ENCODE measurements around the gene MEOX2. TPM values are rescaled to one million over a fixed set of nuclear protein-coding genes. Genes with fewer than 3 reads are reported as not detected.

MEOX2 gene
- total RNA-seq, 1 experiment from 2014 or later, result not detected

GRCh38 chr7:15621468-15621867 lies 65.0 kb downstream of the MEOX2 start:
- no peaks in the 10 kb centered on the region for H3K79me2 ChIP-seq (ENCODE audit: insufficient read depth, low read length)
- 0 out of 2 replicates have a peak, but pooled peaks cover 3% of the 10 kb centered on the region for H3K9me2 ChIP-seq (ENCODE audit: insufficient read depth)
- no peaks in the 10 kb centered on the region for H3K36me3 ChIP-seq (ENCODE audit: control insufficient read depth in 1 of 2, insufficient read depth in 2 of 2, low read length in 2 of 2)
- no peak overlapping the region for H3K9ac ChIP-seq (ENCODE audit: low read length)
- no peak overlapping the region for H3K4me3 ChIP-seq (replicated peaks in 1 of 2; ENCODE audit: low read depth in 1 of 2, low read length in 2 of 2)
- TF ChIP-seq FOSL1 (IDR thresholded peaks at IDR 0.05; ENCODE audit: low read depth) (no peak), TCF7L2 (IDR thresholded peaks at IDR 0.05; ENCODE audit: borderline replicate concordance, extremely low read depth, insufficient read depth, insufficient read length) (no peak), ELF1 (IDR thresholded peaks at IDR 0.05; ENCODE audit: borderline replicate concordance, low read depth) (no peak), CBX3 (IDR thresholded peaks at IDR 0.05; ENCODE audit: low read depth) (no peak), CEBPB (IDR thresholded peaks at IDR 0.05; ENCODE audit: low read depth) (no peak), ZNF274 (IDR thresholded peaks at IDR 0.05; ENCODE audit: low read depth, low read length) (no peak)
- H3K27ac ChIP-seq (ENCODE audit: low read depth, low read length), result no peak overlapping the region
- intact Hi-C loops (cut with micrococcal nuclease), result no loop called here
- ATAC-seq, result no peak
- RAD21 ChIA-PET (ENCODE audit: low non-redundant PET in 1 of 2, low total read pairs in 2 of 2, uncharacterized antibody in 2 of 2, unreplicated experiment in 2 of 2), result no interaction called here
- CTCF ChIA-PET, result no interaction called here
- no TSS peak for BruUV-seq (replicated peaks)
- H2AFZ ChIP-seq (ENCODE audit: low read depth, low read length, poor library complexity, severe bottlenecking), result no peak overlapping the region
- POLR2A ChIA-PET, result no interaction called here
- no peaks in the 10 kb centered on the region for H3K27me3 ChIP-seq (ENCODE audit: insufficient read depth, low read length)
- no peaks in the 10 kb centered on the region for H3K4me1 ChIP-seq (ENCODE audit: control insufficient read depth in 1 of 2, insufficient read depth in 2 of 2, low read length in 2 of 2)
- no peaks in the 10 kb centered on the region for H4K20me1 ChIP-seq (ENCODE audit: insufficient read depth)
- no peaks in the 10 kb centered on the region for H3K9me3 ChIP-seq (ENCODE audit: control insufficient read depth in 1 of 2, insufficient read depth in 1 of 2, low read depth in 1 of 2, low read length in 2 of 2)
- H3K4me2 ChIP-seq (ENCODE audit: low read length), result no peak overlapping the region
- no peak for DNase-seq (ENCODE audit: low read depth, low spot score)

GRCh38 chr7:15620491-15621185 lies 65.8 kb downstream of the MEOX2 start:
- TF ChIP-seq REST (IDR thresholded peaks at IDR 0.05; ENCODE audit: low read depth), result no peak
- TF ChIP-seq JUND (IDR thresholded peaks at IDR 0.05), result no peak
- TF ChIP-seq EZH2 (IDR thresholded peaks at IDR 0.05), result no peak
- TF ChIP-seq SRF (IDR thresholded peaks at IDR 0.05; ENCODE audit: low read depth), result no peak
- TF ChIP-seq SIN3A (IDR thresholded peaks at IDR 0.05; ENCODE audit: low read depth), result no peak
- no peak for TF ChIP-seq EGR1 (IDR thresholded peaks at IDR 0.05; ENCODE audit: low read depth)
- TF ChIP-seq RAD21 (IDR thresholded peaks at IDR 0.05; ENCODE audit: low read depth), result no peak
- no peak for TF ChIP-seq YY1 (IDR thresholded peaks at IDR 0.05; ENCODE audit: extremely low read depth, insufficient replicate concordance, low read depth, low read length)
- TF ChIP-seq FOSL1 (IDR thresholded peaks at IDR 0.05; ENCODE audit: low read depth), result no peak
- no peak for TF ChIP-seq ZFX (IDR thresholded peaks at IDR 0.05)
- no peak for TF ChIP-seq ATF3 (IDR thresholded peaks at IDR 0.05)
- TF ChIP-seq CBX3 (IDR thresholded peaks at IDR 0.05; ENCODE audit: low read depth), result no peak
- no peak for TF ChIP-seq EZH2phosphoT487 (IDR thresholded peaks at IDR 0.05; ENCODE audit: borderline replicate concordance)
- no peak for ATAC-seq
- Histone ChIP-seq H3K4me3 (replicated peaks in 1 of 2; ENCODE audit: low read depth in 1 of 2, low read length in 2 of 2) (no peak overlapping the region), H3K9me2 (ENCODE audit: insufficient read depth) (0 out of 2 replicates have a peak, but pooled peaks cover 3% of the 10 kb centered on the region), H3K4me1 (ENCODE audit: control insufficient read depth in 1 of 2, insufficient read depth in 2 of 2, low read length in 2 of 2) (no peaks in the 10 kb centered on the region), H4K20me1 (ENCODE audit: insufficient read depth) (no peaks in the 10 kb centered on the region; the same call in 1 of the 2 replicates), H3K79me2 (ENCODE audit: insufficient read depth, low read length) (no peaks in the 10 kb centered on the region), H3K27me3 (ENCODE audit: insufficient read depth, low read length) (no peaks in the 10 kb centered on the region), H3K4me2 (ENCODE audit: low read length) (no peak overlapping the region), H3K9ac (ENCODE audit: low read length) (no peak overlapping the region), H3K27ac (ENCODE audit: low read depth, low read length) (no peak overlapping the region), H3K36me3 (ENCODE audit: control insufficient read depth in 1 of 2, insufficient read depth in 2 of 2, low read length in 2 of 2) (no peaks in the 10 kb centered on the region), H3K9me3 (ENCODE audit: control insufficient read depth in 1 of 2, insufficient read depth in 1 of 2, low read depth in 1 of 2, low read length in 2 of 2) (no peaks in the 10 kb centered on the region), H2AFZ (ENCODE audit: low read depth, low read length, poor library complexity, severe bottlenecking) (peak overlapping the region; percentile 22)
- no TSS peak for BruUV-seq (replicated peaks)
- intact Hi-C loops (cut with micrococcal nuclease), result no loop called here
- DNase-seq (ENCODE audit: low read depth, low spot score), result no peak
- POLR2A ChIA-PET, result no interaction called here
- CTCF ChIA-PET, result no interaction called here
- RAD21 ChIA-PET (ENCODE audit: low non-redundant PET in 1 of 2, low total read pairs in 2 of 2, uncharacterized antibody in 2 of 2, unreplicated experiment in 2 of 2), result no interaction called here
